Forelimb muscle (tissue), 1 donor: Measurements from ENCODE around the gene GKAP1. TPM values are rescaled to one million over a fixed set of nuclear protein-coding genes. Genes with fewer than 3 reads are reported as not detected.
"Not testable (repeated sequence)": the region's sequence is repeated elsewhere in the genome, so short reads cannot be mapped to it uniquely, and the experiment has no call there.

Experiments
- DNase-seq: peaks from one replicate; pipeline ENCODE4 v3.0.0-alpha.2; 2013; ENCODE audit warnings: low read depth
- polyA plus RNA-seq: library from polyadenylated mRNA; unstranded; fragments of 120-200 nt; gene quantifications from one replicate; pipeline ENCODE4 v1.2.1, GENCODE V29; 2013; ENCODE audit not compliant: insufficient read length

GKAP1 gene
- 20.2 TPM for polyA plus RNA-seq

DNA sequence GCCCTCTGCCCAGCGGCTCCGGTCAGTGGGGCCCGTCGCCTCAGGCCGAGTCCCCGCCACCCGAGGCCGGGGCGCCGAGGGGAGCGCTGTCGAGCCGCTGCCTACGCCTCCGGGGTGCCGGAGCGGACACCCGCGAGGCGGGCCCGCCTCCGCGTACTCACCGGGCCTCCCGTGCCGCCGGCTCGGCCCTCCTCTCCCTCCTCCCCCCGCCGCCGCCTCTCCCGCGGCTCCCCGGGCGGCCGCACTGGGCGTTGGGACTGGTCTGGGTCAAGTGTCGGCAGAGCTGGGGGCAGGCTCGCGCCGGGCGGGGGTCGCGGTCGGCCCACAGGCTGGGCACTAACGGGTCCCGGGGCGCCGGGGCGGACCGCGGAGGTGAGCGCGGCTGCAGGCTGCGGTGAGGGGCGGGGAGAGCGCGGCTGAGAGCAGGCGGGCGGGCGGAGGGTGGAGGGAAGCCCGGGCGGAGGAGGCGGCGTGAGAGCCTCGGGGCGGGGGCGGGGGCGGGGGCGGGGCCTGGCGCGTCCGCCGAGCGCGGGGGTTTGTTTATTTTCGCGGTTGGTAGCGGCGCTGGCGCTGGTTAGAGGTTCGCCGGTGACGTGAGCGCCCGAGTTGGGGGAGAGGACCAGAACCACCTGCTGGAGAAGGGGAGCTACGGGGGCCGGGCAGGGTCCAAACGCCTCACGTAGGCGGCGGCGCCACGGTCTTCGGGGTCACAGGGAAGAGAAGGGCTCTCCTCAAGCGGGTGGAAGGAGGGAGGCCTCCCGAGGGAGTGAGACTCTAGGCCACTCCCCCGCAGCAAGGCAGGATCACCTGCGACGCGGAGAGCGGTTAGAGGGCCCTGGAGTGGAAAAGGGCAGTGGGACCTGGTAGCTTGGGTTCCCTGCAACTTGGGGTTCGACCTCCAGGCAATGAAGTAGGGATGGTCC is at the start of gene GKAP1:
GKAP1 (minus strand) TSS at position 414 of the 923 bp plus-strand sequence. CDS start 11,252 bp downstream, outside the sequence.
- DNase-seq, result peak; percentile 8

DNA sequence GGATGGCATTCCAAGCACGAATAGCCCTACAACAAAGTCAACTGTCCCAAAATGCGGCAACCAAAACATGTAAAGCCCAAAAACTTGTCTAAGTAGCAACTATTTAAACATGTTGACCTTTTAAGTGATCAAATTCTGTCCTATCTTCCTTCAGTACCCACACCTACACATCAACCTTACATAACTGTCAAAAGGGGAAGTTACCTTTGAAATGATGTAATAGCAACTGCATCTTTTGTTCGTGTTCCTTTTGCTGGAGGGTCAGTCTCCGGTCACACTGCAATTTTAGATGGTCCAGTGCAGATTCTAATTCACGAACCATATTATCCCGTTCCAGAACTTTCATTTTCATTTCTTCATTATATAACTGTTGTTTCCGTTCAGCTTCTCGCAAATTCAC is 32.3 kb upstream of the GKAP1 start:
- DNase-seq, result not testable (repeated sequence)

DNA sequence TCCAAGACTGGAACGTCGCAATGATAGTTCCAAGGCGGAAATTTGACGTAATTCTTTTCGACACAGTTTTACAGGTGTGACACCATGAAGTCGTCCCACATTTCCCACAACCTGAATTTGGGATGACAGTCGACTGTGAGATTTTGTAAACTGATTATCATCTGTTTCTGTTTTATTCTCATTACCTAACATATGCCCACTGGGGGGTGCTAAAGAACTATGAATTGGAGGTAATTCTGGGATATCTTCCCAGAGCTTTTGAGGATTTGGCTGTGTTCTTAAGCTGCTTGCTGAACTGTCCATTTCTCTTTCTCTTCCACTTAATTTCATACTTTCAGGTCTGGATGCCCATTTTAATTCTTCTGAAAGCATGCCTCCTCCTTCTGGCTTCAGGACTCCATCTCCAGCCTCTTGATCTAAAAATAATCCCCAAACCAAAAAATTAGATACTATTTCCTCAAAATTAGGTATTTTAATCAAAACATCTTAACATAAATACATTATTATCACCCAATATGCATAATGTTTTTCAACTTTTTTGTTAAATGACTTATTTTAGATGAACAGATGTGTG is 19.6 kb upstream of the GKAP1 start:
- DNase-seq, result not testable (repeated sequence)

DNA sequence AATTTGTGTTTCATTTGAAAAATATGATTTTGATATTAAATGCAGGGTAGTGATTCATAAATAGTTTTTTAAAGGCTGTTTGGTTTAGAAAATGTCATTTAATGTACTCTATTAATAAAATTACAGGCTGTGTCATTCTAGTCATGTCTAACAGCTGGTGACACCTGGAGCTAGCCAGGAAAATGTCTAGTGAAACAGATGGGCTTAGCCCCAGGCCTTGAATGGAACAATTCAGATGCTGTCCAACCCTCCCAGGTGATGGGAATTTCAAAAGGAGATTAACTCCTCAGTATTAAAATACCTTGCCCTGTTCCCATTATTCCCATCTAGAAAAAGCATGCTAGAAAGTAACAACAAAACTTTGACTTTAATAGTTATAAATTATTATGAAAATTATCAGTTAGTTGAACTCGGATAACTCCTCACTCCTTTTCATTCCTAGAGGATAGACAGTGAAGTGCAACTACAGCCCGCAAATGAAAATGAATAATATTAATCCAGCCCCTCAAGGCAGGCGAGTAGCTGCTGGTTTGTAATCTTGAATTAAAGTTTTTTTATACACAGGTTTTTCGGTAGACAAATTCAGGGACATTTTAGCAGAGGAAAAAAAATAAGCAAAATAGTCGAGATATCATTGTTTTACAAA is 13.0 kb upstream of the GKAP1 start:
- DNase-seq, result not testable (repeated sequence)

DNA sequence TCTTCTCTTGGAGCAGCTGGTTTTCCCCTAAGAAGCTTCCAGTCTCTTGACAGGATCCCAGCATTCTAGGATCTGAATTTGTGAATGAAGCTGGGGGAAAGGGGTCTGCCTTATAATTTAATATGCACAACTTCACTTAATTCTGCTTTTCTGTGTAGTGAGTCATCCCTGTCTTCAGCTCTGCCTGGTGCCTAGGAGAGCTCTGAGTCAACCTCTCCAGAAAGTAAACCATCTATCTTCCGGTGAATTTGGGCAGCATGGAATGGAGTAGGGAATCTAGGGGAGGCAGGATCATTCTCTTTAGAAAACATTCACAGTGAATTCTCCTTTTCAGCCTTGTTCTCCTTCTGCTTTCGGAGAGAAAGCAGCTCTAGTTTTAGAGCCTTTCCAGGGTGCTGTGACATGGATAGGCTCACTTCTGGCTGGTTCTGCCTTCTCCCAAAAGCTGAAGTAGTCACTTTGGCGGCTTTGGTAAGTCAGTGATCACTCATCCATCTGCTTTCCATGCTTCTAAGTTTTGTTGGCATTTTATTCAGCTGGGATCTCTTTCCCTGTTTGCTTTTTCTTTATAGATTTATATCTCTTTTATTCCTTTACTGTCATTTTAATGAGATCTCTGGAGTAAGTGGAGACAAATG is 7.5 kb upstream of the GKAP1 start:
- not testable (repeated sequence) for DNase-seq

DNA sequence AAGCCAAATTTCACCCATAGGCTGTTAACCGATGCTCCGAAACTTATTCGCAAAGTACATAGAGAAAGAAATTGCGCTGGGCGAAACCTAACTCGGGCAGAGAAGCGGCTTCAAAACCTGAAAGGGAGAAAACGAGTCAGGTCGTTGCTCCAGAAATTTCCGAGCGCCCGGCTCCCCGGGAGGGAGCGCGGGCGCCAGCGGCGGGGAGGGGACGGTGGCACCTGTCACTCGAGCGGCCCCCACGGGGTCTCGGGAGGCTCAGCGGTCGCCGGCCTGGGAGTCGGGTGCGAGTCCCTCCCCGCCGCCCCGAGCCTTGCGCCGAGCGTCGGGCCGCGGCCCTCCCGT is 586 bp downstream of the GKAP1 start:
- DNase-seq, result not testable (repeated sequence)

DNA sequence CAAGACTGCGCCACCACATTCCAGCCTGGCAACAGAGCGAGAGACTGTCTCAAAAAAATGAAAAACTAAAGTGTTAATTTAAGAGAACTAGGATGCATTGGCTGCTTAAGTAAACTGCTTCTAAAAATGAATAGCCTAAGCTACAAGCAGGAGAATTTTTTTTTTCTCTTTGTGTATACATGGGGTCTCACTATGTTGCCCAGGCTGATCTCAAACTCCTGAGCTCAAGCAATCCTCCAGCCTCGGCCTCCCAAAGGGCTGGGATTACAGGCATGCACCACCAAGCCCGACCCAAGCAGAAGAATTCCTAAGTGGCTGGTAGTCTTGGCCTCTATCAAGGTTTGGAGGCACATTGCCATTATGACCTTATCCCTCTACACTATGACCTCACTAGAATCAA is 2.4 kb downstream of the GKAP1 start:
- DNase-seq, result not testable (repeated sequence)

DNA sequence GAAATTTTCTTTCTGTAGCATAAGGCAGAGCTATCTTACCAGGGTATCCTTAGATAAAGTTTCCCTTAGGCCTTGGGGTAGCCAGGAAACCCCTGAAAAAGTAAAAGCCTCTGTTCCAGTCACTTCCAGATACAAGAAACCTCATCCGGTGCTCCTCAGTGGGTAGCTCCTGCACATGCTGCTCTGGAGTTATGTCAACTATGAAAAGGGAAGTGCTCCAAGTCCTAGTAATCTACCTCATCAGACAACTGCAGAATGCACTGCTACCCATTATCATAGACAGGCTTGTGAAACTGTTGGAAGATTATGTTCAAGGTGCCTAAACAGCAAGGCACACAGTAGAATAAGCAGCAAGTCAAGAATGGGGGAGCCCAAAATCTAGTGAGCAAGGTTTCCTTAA is 8.4 kb downstream of the GKAP1 start:
- DNase-seq, result not testable (repeated sequence)

DNA sequence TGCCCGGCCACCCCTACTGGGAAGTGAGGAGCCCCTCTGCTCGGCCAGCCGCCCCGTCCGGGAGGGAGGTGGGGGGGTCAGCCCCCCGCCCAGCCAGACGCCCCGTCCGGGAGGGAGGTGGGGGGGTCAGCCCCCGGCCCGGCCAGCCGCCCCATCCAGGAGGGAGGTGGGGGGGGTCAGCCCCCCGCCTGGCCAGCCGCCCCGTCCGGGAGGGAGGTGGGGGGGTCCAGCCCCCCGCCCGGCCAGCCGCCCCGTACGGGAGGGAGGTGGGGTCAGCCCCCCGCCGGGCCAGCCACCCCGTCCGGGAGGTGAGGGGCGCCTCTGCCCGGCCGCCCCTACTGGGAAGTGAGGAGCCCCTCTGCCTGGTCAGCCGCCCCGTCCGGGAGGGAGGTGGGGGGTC is 13.1 kb downstream of the GKAP1 start:
- DNase-seq, result not testable (repeated sequence)

DNA sequence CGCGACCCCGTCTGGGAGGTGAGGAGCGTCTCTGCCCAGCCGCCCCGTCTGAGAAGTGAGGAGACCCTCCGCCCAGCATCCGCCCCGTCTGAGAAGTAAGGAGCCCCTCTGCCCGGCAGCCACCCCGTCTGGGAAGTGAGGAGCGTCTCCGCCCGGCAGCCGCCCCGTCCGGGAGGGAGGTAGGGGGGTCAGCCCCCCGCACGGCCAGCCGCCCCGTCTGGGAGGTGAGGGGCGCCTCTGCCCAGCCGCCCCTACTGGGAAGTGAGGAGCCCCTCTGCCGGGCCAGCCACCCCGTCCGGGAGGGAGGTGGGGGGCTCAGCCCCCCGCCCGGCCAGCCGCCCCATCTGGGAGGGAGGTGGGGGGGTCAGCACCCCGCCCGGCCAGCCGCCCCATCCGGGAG is 13.6 kb downstream of the GKAP1 start:
- DNase-seq, result not testable (repeated sequence)

DNA sequence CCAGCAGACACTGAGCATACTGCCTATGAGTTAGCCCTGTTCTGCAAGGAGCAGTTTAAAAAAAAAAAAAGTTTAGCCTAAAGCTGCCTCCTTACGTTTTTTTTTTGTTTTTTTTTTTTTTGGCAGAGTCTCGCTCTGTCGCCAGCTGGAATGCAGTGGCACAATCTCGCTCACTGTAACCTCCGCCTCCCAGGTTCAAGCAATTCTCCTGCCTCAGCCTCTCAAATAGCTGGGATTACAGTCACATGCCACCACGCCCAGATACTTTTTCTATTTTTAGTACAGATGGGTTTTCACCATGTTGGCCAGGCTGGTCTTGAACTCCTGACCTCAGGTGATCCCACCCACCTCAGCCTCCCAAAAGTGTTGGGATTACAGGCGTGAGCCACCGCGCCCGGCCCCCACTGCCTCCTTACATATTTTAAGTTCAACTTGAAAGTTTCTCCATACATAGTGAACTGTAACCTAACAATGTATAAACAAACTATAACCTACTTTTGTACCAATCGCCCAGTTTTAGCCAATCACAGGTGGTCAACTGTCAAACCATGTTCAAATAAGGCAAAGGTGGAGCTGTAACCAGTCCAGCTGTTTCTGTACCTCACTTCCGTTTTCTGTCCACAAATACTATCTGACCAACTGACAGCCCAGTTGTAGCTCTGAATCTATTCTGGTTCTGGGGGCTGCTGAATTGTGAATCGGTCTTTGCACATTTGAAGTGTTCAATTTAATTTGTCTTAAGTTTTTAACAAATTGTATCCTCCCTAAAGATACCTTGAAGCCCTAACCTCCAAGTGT is 17.1 kb downstream of the GKAP1 start:
- no peak for DNase-seq

DNA sequence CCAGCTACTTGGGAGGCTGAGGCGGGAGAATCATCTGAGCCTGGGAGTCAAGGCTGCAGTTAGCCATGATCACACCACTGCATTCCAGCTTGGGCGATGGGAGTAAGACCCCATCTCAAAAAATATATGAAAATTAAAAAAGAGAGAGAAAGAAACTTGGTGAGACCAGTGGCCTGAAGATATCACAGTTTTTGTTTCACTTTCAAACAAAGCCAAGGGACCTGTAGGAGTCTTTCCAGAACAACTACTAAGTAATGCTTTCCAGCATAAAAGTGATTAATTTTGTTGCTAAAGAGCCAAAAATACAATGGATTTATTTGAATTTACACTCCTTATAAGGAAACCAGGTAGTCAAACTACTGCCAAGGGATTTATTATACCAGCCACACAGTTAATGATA is 23.5 kb downstream of the GKAP1 start:
- no peak for DNase-seq

DNA sequence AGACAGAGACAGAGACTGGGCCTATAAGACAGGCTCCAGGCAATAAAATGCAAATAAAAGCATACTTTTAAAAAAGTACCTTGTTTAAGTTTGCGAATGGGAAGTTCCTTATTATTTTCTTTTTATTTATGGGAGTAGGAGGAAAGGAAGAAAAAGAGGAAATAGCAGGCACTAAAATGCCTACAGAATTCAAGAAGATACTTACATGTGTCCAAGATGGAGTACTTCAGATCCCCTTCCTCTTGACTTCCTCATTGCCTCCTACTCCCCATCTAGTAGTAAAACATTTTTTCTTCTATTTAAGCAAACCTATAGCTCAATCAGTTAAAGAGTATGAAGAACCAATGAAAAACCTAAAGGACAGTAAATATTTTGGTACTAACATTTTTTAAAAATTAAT is 24.8 kb downstream of the GKAP1 start:
- DNase-seq, result no peak

DNA sequence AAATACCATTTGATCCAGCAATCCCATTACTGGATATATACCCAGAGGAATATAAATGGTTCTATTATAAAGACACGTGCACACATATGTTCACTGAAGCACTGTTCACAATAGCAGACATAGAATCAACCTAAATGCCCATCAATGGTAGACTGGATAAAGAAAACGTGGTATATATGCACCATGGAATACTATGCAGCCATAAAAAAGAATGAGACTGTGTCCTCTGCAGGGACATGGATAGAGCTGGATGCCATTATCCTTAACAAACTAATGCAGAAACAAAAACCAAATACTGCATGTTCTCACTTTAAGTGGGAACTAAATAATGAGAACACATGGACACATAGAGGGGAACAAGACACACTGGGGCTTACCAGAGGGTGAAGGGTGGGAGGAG is 39.4 kb downstream of the GKAP1 start:
- no peak for DNase-seq

DNA sequence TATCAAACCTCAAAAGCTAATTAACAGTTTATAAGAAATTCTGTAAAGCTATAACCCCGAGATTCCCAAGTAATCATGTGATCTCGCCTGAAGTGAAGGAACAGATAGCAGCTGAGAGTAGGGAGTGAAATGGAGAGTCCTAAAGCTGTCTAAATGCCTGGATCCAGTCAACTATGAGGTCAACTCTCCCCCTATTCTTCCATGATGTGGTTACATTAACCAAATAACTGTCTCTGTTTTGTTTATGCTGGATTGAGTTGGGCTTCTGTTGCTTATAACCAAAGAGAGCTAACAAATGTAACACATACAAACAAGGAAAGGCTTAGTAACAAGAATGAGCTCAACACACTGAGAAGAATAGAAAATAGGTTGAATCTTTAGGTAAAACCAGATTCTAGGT is 41.6 kb downstream of the GKAP1 start:
- DNase-seq, result no peak

DNA sequence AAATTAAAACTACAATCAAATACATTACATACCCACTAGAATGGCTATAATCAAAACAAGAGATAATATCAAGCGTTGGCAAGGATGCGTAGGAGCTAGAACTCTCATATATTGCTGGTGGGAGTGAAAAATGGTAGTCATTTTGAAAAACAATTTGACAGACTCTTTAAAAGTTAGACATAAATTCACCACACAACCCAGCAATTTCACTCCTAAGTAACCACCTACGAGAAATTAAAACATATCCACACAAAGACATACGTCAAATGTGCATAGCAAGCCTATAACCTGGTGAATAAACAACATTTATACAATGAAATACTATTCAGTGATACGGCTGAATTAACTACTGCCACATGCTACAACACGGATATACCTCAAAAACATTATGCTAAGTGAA is 44.7 kb downstream of the GKAP1 start:
- DNase-seq, result no peak

DNA sequence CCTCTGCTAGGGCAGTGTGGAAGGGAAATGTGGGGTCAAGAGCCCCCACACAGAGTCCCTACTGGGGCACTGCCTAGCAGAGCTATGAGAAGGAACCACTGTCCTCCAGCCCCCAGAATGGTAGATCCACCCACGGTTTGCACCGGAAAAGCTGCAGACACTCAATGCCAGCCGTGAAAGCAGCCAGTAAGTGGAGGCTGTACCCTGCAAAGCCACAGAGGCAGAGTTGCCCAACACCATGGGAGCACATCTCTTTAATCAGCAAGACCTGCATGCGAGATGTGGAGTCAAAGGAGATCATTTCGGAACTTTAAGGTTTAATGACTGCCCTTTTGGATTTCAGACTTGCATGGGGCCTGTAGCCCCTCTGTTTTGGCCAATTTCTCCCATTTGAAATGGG is 52.2 kb downstream of the GKAP1 start:
- no peak for DNase-seq

DNA sequence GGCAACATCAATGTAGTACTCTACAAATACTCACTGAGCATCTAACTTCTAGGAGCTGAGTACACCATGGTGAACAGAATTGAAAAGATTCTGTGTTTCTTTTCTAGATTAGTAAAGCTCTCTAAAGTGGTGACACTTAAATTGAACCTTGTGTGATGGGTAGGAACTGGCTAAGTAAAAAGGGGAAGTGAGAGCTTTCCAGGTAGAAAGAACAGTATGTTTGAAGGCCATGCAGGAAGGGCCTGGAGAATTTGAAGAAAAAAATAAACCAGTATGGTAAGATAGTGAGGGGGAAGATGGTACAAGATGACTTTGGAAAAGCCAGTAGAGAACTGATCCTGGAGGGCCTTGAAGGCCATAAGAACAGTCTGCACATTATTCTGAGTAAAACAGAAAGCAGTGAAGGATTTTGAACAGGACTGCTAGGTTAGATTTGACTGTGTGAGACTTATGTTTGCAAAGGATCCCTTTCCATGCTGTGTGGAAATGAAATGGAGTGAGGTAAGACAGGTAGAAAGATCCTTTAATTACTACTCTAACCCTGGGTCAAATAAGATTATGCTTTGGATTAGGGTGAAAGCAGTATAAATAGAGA is 63.1 kb downstream of the GKAP1 start:
- DNase-seq, result no peak

DNA sequence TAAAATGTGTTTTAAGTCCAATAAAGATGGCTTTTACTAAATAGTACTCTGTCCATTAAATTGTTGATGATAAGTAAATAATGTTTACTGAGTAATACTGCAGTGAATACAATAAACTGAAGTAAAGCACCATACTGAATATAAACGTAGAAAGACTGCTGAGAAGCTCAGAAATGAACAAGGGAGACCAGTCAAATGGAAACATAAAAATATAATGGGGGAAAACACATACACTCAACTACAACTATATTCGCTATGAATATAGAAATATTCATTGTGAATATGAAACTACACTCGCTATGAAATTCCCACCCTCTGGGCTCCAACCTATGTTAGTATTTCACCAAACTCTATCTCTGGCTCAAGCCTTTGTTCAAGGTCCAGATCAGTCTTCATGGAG is 67.9 kb downstream of the GKAP1 start:
- no peak for DNase-seq

DNA sequence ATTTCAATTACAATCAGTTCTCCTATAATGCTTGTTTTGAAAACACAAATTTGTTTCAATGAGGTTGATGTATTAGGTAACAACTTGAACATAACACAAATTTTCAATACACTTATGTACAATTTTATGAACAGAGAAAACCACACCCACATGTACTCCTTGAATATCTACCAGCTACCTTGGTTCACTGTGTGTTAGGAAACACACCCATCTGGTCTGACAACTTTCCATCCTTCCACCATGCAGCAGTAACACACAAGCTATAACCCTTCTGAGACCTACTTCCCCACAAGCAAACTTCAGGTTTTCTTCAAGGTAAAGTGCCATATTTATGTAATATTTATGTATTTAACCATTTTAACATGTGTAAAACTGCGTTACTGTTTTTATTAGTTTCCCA is 73.4 kb downstream of the GKAP1 start:
- DNase-seq, result no peak

DNA sequence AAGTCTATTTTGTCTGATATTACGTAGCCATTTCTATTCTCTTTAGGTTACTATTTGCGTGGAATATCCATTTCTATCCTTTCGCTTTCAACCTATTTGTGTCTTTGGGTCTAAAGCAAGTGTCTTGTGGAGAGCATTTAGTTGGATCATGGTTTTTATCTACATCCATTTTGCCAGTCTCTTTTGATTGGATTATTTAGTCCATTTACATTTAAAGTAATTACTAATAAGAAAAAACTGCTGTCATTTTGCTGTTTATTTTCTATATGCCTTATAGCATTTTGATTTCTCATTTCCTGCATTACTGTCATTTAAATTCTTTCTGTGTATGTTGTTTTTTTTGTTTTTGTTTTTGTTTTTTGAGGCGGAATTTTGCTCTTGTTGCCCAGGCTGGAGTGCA is 83.8 kb downstream of the GKAP1 start:
- no peak for DNase-seq
